ENCODE measurements around the gene ST7. TPM values are rescaled to one million over a fixed set of nuclear protein-coding genes. Genes with fewer than 3 reads are reported as not detected.
"Not testable (repeated sequence)": the region's sequence is repeated elsewhere in the genome, so short reads cannot be mapped to it uniquely, and the experiment has no call there.

The ST7 gene
- total and polyA plus RNA-seq, 7 donors, result 6.0 to 12.5 (median 7.3) TPM

GRCh38 chr7:116956477-116956804 is 3.1 kb downstream of the ST7 start:
- no peak for DNase-seq
- Histone ChIP-seq H3K4me1 (peaks cover 30% of the 10 kb centered on the region), H3K9me3 (no peaks in the 10 kb centered on the region), H3K27me3 (ENCODE audit: insufficient read depth in 3 of 3, low read length in 2 of 3) (no peaks in the 10 kb centered on the region), H3K36me3 (ENCODE audit: insufficient read depth in 1 of 2, low read depth in 1 of 2) (no peaks in the 10 kb centered on the region), H3K4me3 (peak overlapping the region; percentile 17), H3K27ac (peak overlapping the region; percentile 100)
- TF ChIP-seq CTCF (IDR thresholded peaks at IDR 0.05), result no peak
- intact Hi-C loops (cut with DNase I), result no loop called here
- WGBS, 3 donors, result 67 to 74% (median 71%) methylated on average over 2 of the region's 2 CpGs
- ATAC-seq, result no peak

- no peak for TF ChIP-seq CTCF (IDR thresholded peaks at IDR 0.05)
- DNase-seq, result no peak
- Histone ChIP-seq H3K4me1 (peaks cover 29% of the 10 kb centered on the region), H3K9me3 (no peaks in the 10 kb centered on the region), H3K27me3 (ENCODE audit: insufficient read depth in 3 of 3, low read length in 2 of 3) (no peaks in the 10 kb centered on the region), H3K36me3 (ENCODE audit: insufficient read depth in 1 of 2, low read depth in 1 of 2) (no peaks in the 10 kb centered on the region), H3K27ac (no peak overlapping the region), H3K4me3 (no peak overlapping the region)
- WGBS, 3 donors, result 86 to 96% (median 92%) methylated on average over 2 of the region's 2 CpGs
- ATAC-seq, result no peak
- intact Hi-C loops (cut with DNase I), result no loop called here
These were observed 4.6 kb downstream of the ST7 start for GRCh38 chr7:116957874-116958273.

GRCh38 chr7:116961966-116962673 is 8.8 kb downstream of the ST7 start:
- peaks cover 23% of the 10 kb centered on the region for H3K4me1 ChIP-seq
- H3K27ac ChIP-seq; ATAC-seq; intact Hi-C loops (cut with DNase I); H3K4me3 ChIP-seq; H3K36me3 ChIP-seq (ENCODE audit: insufficient read depth in 1 of 2, low read depth in 1 of 2); DNase-seq; H3K9me3 ChIP-seq; H3K27me3 ChIP-seq (ENCODE audit: insufficient read depth in 3 of 3, low read length in 2 of 3): not testable (repeated sequence)
- WGBS, 3 donors, result 92 to 96% (median 94%) methylated on average over 4 of the region's 4 CpGs

GRCh38 chr7:116963234-116963633 is 9.9 kb downstream of the ST7 start:
- no peak for TF ChIP-seq CTCF (IDR thresholded peaks at IDR 0.05)
- H3K4me3 ChIP-seq, result no peak overlapping the region
- no peaks in the 10 kb centered on the region for H3K9me3 ChIP-seq
- no peaks in the 10 kb centered on the region for H3K36me3 ChIP-seq (ENCODE audit: insufficient read depth in 1 of 2, low read depth in 1 of 2)
- intact Hi-C loops (cut with DNase I), result no loop called here
- DNase-seq (no peak), ATAC-seq (peak; percentile 61 to 80 (median 80))
- peaks cover 23% of the 10 kb centered on the region for H3K4me1 ChIP-seq
- no peaks in the 10 kb centered on the region for H3K27me3 ChIP-seq (ENCODE audit: insufficient read depth in 3 of 3, low read length in 2 of 3)
- H3K27ac ChIP-seq, result peak overlapping the region; percentile 31

- ATAC-seq (no peak), DNase-seq (no peak)
- no peak overlapping the region for H3K27ac ChIP-seq
- no peak overlapping the region for H3K4me3 ChIP-seq
- peaks cover 38% of the 10 kb centered on the region for H3K4me1 ChIP-seq
- no peaks in the 10 kb centered on the region for H3K9me3 ChIP-seq
- no peaks in the 10 kb centered on the region for H3K36me3 ChIP-seq (ENCODE audit: insufficient read depth in 1 of 2, low read depth in 1 of 2)
- H3K27me3 ChIP-seq (ENCODE audit: insufficient read depth in 3 of 3, low read length in 2 of 3), result no peaks in the 10 kb centered on the region
- TF ChIP-seq CTCF (IDR thresholded peaks at IDR 0.05), result no peak
- intact Hi-C loops (cut with DNase I), result no loop called here
These were observed 13.3 kb downstream of the ST7 start for GRCh38 chr7:116966601-116967000.
